Measurements from ENCODE around the gene SECTM1.

Gene SECTM1

GRCh38 chr17:82331345-82331939, 2.1 kb downstream of the SECTM1 start:
- no peak for TF ChIP-seq CTCF (IDR thresholded peaks at IDR 0.05; ENCODE audit: poor library complexity, severe bottlenecking)
- Histone ChIP-seq H3K4me3 (ENCODE audit: severe bottlenecking) (no peak overlapping the region), H3K9me3 (ENCODE audit: severe bottlenecking) (no peaks in the 10 kb centered on the region), H3K4me1 (ENCODE audit: insufficient read depth, poor library complexity, severe bottlenecking) (peaks cover 37% of the 10 kb centered on the region), H3K27ac (ENCODE audit: poor library complexity, severe bottlenecking) (no peak overlapping the region), H3K27me3 (ENCODE audit: insufficient read depth, poor library complexity, severe bottlenecking) (no peaks in the 10 kb centered on the region), H3K36me3 (ENCODE audit: low read depth) (no peaks in the 10 kb centered on the region)
- DNase-seq (ENCODE audit: low spot score) (no peak), ATAC-seq (ENCODE audit: low read depth) (no peak)

GRCh38 chr17:82330322-82331239, 3.0 kb downstream of the SECTM1 start:
- TF ChIP-seq CTCF (IDR thresholded peaks at IDR 0.05; ENCODE audit: poor library complexity, severe bottlenecking): no peak

GRCh38 chr17:82329683-82330321, 3.8 kb downstream of the SECTM1 start:
- DNase-seq (ENCODE audit: low spot score) (peak; percentile 58), ATAC-seq (ENCODE audit: low read depth) (no peak)
- Histone ChIP-seq H3K36me3 (ENCODE audit: low read depth) (no peaks in the 10 kb centered on the region), H3K4me1 (ENCODE audit: insufficient read depth, poor library complexity, severe bottlenecking) (peaks cover 34% of the 10 kb centered on the region), H3K4me3 (ENCODE audit: severe bottlenecking) (no peak overlapping the region), H3K27me3 (ENCODE audit: insufficient read depth, poor library complexity, severe bottlenecking) (no peaks in the 10 kb centered on the region), H3K9me3 (ENCODE audit: severe bottlenecking) (no peaks in the 10 kb centered on the region), H3K27ac (ENCODE audit: poor library complexity, severe bottlenecking) (peak overlapping the region; percentile 27)
- TF ChIP-seq CTCF (IDR thresholded peaks at IDR 0.05; ENCODE audit: poor library complexity, severe bottlenecking): no peak

More at GRCh38 chr17:82330322-82331239, 3.0 kb downstream of the SECTM1 start:
- Histone ChIP-seq H3K36me3 (ENCODE audit: low read depth) (no peaks in the 10 kb centered on the region), H3K4me3 (ENCODE audit: severe bottlenecking) (no peak overlapping the region), H3K9me3 (ENCODE audit: severe bottlenecking) (no peaks in the 10 kb centered on the region), H3K27ac (ENCODE audit: poor library complexity, severe bottlenecking) (peak overlapping the region; percentile 27), H3K27me3 (ENCODE audit: insufficient read depth, poor library complexity, severe bottlenecking) (no peaks in the 10 kb centered on the region), H3K4me1 (ENCODE audit: insufficient read depth, poor library complexity, severe bottlenecking) (peaks cover 35% of the 10 kb centered on the region)
- peak; percentile 54 for ATAC-seq (ENCODE audit: low read depth)
- DNase-seq (ENCODE audit: low spot score): peak; percentile 88

GRCh38 chr17:82328994-82329507, 4.5 kb downstream of the SECTM1 start:
- ATAC-seq (ENCODE audit: low read depth): no peak
- TF ChIP-seq CTCF (IDR thresholded peaks at IDR 0.05; ENCODE audit: poor library complexity, severe bottlenecking): no peak
- DNase-seq (ENCODE audit: low spot score): peak; percentile 70
- H3K4me3 ChIP-seq (ENCODE audit: severe bottlenecking): no peak overlapping the region
- H3K27ac ChIP-seq (ENCODE audit: poor library complexity, severe bottlenecking): no peak overlapping the region
- H3K27me3 ChIP-seq (ENCODE audit: insufficient read depth, poor library complexity, severe bottlenecking): no peaks in the 10 kb centered on the region
- peaks cover 29% of the 10 kb centered on the region for H3K4me1 ChIP-seq (ENCODE audit: insufficient read depth, poor library complexity, severe bottlenecking)
- no peaks in the 10 kb centered on the region for H3K9me3 ChIP-seq (ENCODE audit: severe bottlenecking)
- H3K36me3 ChIP-seq (ENCODE audit: low read depth): no peaks in the 10 kb centered on the region
